ENCODE results near the gene DYTN.
"Not testable (repeated sequence)": the region's sequence is repeated elsewhere in the genome, so short reads cannot be mapped to it uniquely, and the experiment has no call there.

DYTN gene

DNA sequence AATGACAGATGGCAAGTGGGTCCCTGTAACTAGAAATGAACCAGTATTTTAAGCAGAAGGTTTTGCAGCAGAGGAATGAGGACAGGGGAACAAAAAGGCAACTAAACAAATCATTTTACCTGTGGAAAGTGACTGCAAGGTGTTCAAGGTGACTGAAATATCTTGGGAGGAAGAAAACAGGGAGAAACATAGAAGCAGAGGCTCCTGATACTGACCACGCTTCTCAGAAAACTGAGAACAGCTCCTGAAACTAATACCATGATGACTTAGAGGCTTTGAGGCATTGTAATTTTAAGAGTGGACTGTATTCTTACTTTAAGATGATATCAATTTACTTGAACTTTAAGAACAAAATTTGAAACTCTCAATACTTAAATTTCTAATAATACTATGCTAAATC is at the start of gene DYTN:
TSS of gene DYTN (minus strand) at position 101 of the 400 bp plus-strand sequence. CDS start 117 bp downstream, outside the sequence.
- DNase-seq = no peak

GRCh38 chr2:206766057-206766930 is 48.1 kb upstream of the DYTN start:
- no peak for DNase-seq

DNA sequence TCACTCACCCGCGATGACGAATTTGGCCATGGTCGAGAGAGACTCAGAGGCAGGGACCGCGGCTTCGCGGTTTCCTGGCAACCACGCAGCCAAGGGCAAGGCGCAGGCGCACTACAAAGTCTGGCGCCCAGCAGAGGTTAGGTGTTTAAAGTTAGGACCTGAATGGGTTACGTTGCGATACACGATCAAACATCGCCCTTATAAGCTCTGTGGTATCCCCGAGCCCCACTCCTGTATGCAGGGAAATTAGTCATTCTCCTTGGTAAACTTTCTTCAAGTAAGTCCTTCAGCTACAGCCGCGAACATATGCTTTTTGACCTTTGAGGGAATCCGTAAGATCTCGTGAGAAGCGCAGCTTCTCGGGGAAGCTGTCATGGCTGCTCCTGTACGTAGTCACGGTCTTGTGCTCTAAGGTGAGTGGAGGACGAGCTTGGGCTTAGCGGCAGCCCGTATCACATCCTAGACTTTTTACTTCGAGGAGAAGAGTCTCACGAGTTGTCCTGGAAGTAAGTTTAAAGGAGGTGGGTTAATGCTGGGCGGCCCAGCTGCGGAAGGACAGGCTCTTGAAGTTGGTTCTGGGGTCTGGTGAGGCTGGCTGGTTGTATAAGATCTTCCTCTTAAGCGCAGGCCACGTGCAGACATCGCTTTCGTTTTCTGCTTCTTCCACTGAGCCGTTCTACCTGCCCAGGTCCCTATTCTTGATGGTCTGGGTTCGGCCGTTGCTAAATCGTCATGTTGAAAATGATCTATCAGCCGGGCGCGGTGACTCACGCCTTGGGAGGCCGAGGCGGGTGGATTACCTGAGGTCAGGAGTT is 47.3 kb upstream of the DYTN start, which contains the start of the genes FASTKD2 and MDH1B:
TSS of gene FASTKD2 (plus strand) at position 365 of the 815 bp plus-strand sequence. CDS start 1,088 bp downstream, outside the sequence.
TSS of gene MDH1B (minus strand) at position 87 of the 815 bp plus-strand sequence. CDS start at position 30, 57 bp downstream.
- DNase-seq = peak; percentile 87

DNA sequence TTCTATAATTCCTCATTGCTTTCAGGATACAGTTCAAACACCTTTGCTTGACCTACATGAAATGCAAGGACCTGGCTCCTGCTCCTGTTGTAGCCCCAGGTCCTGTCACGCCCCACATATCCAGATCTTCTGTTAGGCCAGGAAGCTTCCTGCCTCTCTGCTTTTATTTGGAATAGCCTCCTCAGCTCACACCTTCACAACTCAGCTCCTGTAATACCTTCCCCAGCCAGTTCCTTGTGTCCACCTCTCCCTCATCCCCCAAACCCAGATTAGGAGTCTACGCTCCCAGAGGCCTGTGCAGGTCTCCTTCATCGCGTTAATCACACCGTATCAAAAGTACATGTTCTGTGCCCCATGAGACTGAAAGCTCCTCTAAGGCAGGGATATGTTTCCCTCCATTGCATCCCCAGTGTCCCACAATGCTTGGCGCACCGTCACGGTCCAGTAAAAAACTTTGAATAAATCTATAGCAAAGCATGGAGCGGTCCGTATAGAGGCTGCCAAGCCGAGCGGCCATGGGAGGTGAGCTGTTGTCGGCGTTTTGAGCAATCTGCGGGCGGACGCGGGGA is 46.6 kb upstream of the DYTN start:
- DNase-seq = no peak

GRCh38 chr2:206756816-206757215 is 38.6 kb upstream of the DYTN start:
- DNase-seq = no peak

GRCh38 chr2:206740800-206741199 is 22.6 kb upstream of the DYTN start:
- no peak for DNase-seq

GRCh38 chr2:206739271-206739670 is 21.1 kb upstream of the DYTN start:
- no peak for DNase-seq

- no peak for DNase-seq
Measured at GRCh38 chr2:206736935-206737334, 18.7 kb upstream of the DYTN start.

- DNase-seq = no peak
Measured at GRCh38 chr2:206733341-206733740, 15.1 kb upstream of the DYTN start.

GRCh38 chr2:206728277-206729199 is 10.3 kb upstream of the DYTN start:
- no peak for DNase-seq

DNA sequence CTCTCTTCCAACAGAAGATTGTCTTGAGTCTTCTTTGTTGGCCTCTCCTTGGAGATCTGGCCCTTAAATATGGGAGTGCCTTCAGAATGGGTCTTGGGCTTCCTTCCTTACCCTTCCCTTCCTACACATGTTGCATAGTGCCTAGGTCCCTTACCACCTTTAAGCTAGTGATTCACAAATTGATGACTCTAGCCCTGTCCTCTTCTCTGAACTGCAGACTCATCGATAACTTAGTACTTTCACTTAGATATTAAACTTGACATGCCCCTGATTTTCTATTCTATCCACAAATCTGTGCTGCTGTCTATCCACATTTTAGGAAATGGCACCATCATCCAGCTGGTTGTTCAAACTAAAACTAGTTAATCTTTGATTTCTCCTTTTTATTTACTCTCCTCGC is 9.1 kb upstream of the DYTN start:
- DNase-seq = no peak

DNA sequence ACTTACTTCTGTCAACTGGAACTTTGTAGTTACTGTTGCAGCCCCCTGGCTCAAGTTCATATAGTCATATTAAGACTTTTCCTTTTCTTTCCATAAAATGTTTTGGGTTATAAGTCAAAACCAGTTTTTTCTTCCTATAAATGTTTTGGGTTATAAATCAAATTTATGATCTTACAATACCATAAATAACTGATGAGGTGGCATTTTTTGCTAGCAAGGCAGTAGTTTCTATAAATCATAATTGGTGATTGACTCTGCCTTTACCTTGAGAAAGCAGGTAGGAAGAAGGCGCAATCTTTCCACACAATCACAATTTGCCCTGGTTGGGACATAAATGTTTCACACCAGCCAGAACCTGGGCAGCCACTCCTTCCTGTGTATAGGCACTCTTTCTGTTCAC is 5.1 kb upstream of the DYTN start:
- no peak for DNase-seq

DNA sequence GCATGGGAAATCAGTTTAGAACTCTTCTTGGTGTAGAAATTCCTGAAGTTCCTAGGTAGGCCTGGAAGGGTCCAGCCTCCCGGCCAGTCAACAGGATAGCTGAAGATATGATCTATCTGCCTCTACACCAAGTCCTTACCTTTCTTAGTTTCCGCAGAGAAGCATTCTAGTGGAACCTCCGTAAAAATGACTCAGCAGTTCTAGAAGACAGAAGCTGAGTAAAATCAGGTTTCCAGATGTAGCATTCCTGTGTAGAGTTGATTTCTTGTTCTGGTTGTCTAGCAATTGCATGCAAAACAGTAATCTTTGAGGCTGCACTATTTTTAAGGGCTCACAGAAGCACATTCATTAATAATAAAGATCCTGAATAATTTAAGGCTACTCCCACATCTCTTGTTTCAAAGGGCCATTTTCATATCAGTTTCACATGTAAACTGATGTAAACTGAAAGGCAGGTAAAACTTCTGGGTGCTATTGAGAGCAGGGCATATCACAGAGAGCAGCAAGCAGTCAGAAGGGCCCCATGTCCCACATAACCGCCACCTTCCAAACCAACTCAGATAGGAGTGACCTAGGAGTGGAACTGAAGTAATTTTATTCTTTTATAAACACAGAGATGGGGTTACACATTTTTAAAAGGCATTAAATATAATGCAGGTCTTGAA is 3.2 kb upstream of the DYTN start:
- DNase-seq = no peak

DNA sequence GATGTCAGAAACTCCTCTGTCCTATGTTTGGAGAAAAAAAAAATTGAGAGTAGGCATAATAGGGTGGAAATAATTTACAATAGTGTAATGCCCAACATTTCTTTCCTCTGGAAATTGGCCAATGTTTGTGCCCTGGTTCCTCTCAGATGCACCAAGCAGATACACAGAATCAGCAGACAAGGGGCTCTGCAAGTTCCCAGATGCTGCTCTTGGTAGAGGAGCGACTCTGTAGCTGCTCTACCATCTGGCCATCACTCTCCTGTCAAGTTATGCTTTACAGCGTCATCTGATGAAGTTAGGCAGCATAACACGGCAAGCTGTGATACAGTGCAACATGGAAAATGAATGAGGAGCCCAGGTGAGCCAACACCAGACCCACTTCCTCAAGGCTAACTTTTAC is 1.6 kb downstream of the DYTN start:
- no peak for DNase-seq

DNA sequence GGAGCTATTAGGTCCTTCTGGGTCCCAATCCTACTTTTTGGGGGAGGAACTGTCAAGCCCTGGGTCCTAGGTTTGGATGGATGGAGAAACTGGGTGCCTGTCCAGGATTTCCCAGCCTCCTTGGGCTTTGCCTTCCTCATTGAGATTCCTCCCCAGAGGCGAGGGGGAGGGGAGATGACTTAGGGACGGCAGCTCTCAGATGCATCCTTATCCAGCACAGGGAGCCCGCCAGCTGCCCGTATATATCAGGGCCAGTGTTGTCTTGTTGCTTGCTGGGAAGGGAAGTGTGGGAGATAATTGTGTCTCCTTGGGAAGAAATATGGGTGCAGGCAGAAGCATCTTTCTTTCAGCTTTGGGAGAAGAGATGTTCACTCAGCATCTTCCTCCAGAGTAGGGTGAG is 3.0 kb downstream of the DYTN start:
- DNase-seq = not testable (repeated sequence)

DNA sequence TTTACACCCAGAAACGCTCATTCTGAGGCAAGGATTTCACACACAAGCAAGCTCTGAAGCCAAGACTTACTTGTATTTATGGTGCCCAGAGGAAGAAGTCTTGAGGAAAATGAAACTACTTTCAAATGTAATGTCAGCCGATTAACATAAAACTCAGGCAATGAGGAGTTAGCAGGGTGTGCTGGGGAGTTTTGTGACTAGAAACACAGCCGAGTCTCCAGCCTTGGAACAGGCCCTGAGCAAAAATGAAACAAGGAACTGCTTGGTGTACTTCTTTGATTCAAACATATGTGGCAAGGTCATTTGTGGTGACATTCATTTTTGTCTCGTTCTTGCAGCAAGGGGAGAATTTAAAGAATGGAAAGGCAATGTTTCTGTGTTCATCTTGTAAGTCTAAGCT is 4.5 kb downstream of the DYTN start:
- DNase-seq = no peak

- DNase-seq = no peak
Measured at GRCh38 chr2:206708286-206708685, 9.9 kb downstream of the DYTN start.

DNA sequence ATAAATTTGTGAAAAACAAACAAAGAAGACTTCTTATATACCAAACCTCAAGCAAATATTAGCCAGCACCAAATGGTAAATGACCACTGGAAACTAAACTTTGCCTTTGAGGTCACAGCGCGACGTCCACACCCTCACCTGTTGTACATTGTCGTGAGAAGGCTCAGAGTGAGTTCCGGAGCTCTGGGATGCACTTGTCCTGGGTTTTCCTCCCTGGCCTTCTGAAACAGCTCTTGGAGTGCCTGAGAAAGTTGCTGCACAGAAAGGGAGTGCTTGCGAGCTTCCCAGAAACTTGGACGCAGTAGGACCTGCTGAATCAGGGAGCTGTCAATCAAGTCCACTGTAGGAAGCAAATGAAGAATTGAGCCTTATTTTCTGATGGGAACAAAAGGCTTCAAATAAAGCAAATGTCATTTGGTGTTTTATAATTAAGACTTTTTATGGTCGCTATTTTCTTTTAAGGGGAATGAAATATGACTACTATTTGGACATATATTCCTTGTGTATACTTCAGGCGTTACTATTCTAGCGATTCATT is 11.0 kb downstream of the DYTN start:
- DNase-seq = no peak

DNA sequence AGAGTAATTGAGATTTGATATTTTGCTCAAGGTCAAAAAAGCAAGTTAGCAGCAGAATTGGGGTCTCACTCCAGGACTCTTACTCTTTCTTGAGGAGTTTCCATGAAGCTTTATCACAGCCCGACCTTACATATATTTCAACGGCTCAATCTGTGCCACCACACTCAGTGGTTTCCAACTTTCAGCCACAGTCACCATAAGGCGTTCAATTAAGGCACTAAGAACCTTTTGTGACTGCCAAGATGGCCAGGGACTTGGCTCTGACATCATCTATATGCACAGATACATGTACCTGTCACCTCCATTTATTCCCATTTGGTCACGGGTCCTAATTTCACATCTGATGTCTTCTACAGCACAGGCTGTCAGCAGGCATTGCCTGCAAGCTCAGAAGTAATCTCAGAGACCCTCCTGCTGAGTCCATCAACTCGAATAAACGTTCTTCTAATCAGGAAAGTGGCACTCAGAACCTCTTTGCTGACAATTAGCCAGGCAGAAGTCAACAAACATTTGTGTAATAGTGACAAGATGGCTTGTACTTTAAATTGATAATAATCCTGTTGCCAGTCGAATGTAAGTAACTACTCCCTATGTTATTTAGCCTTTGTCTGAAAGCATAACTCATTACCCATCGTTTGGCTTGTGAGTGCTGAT is 16.1 kb downstream of the DYTN start:
- no peak for DNase-seq

DNA sequence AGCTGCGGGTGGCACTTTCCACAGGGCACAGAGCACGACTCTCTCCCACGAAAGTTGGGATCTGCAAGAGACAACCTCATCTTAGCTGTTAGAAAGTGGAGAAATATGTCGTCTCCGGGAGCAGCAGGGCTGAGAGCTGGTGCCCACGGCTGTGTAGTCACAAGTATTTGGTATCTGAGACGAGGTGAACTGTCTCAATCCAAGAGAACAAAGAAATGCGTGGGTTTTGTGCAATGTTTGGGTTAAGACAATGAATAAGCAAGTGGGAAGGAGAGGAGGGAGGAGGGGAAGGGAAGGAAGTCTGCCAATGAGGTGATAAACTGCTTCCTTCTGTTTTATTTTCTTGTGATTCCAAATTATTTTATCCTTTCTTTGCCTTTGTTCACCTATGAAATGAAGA is 18.0 kb downstream of the DYTN start:
- DNase-seq = no peak

DNA sequence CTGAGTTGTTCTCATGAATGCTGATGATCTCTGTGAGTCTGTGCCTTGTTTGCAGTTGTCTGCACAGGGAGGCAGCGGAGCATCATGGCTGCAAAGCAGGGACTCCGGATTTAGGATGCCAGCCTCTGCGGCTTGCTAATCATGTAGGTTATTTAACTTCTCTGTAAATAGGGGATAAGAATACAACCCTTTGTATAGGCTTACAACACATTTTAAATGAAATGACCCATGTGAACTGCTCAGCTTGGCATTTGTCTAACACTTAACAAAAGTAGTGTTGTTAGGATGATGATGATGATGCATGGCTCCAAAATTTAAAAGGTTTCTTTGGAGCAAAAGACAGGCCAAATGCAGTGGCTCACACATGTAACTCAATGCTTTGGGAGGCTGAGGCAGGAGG is 19.4 kb downstream of the DYTN start:
- no peak for DNase-seq
